ENCODE data around the gene RBM38.
A peak's percentile ranks its signal among the peaks of the same experiment; 100 is the strongest.

GRCh38 chr20:57440678-57441509 lies 49.7 kb downstream of the RBM38 start:
- TF ChIP-seq POLR2A (IDR thresholded peaks at IDR 0.05) = peak in 1 of 4 donors; percentile 9
- TF ChIP-seq EP300 (IDR thresholded peaks at IDR 0.05) = no peak
- no peak for TF ChIP-seq CTCF (IDR thresholded peaks at IDR 0.05)
